ENCODE data around the gene DMBX1. TPM values are rescaled to one million over a fixed set of nuclear protein-coding genes. Genes with fewer than 3 reads are reported as not detected.

Gene DMBX1
- total and polyA plus RNA-seq, 2 of the 13 experiments (the other 11 are each of a cell fraction or from before 2014, with no cell fraction given) = not detected

DNA sequence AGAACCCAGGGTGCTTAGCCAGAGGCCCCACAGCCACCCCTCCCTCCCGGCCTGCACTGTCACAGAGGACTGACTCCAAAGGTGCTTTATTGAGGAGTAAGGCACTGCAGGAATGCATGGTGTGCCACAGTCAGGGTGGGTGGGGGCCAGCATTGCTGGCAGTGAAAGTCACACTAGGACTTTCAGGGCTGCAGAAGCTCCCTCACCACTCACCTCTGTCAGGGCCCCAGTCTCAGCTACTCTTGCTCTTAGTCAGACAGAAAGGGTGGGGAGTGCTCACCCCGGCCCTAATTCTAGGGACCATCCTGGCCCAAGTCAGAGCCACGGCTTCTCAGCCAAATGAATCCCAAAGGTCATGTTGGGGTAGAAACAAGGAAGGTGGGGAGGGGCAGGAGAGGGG is 42.5 kb downstream of the DMBX1 start (continued):
- TF ChIP-seq, protein P1, sequence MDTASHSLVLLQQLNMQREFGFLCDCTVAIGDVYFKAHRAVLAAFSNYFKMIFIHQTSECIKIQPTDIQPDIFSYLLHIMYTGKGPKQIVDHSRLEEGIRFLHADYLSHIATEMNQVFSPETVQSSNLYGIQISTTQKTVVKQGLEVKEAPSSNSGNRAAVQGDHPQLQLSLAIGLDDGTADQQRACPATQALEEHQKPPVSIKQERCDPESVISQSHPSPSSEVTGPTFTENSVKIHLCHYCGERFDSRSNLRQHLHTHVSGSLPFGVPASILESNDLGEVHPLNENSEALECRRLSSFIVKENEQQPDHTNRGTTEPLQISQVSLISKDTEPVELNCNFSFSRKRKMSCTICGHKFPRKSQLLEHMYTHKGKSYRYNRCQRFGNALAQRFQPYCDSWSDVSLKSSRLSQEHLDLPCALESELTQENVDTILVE (CRISPR knock-in tag; IDR thresholded peaks at IDR 0.05) = no peak
- TF ChIP-seq PRMT3 (CRISPR knock-in tag; IDR thresholded peaks at IDR 0.05; ENCODE audit: borderline replicate concordance, low read depth) = no peak
- TF ChIP-seq, protein P2, sequence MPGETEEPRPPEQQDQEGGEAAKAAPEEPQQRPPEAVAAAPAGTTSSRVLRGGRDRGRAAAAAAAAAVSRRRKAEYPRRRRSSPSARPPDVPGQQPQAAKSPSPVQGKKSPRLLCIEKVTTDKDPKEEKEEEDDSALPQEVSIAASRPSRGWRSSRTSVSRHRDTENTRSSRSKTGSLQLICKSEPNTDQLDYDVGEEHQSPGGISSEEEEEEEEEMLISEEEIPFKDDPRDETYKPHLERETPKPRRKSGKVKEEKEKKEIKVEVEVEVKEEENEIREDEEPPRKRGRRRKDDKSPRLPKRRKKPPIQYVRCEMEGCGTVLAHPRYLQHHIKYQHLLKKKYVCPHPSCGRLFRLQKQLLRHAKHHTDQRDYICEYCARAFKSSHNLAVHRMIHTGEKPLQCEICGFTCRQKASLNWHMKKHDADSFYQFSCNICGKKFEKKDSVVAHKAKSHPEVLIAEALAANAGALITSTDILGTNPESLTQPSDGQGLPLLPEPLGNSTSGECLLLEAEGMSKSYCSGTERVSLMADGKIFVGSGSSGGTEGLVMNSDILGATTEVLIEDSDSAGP (CRISPR knock-in tag; IDR thresholded peaks at IDR 0.05; ENCODE audit: borderline replicate concordance) = no peak
- TF ChIP-seq ZNF577 (CRISPR knock-in tag; IDR thresholded peaks at IDR 0.05; ENCODE audit: borderline replicate concordance, low read depth) = no peak
- TF ChIP-seq BORCS8-MEF2B (CRISPR knock-in tag; IDR thresholded peaks at IDR 0.05) = no peak

DNA sequence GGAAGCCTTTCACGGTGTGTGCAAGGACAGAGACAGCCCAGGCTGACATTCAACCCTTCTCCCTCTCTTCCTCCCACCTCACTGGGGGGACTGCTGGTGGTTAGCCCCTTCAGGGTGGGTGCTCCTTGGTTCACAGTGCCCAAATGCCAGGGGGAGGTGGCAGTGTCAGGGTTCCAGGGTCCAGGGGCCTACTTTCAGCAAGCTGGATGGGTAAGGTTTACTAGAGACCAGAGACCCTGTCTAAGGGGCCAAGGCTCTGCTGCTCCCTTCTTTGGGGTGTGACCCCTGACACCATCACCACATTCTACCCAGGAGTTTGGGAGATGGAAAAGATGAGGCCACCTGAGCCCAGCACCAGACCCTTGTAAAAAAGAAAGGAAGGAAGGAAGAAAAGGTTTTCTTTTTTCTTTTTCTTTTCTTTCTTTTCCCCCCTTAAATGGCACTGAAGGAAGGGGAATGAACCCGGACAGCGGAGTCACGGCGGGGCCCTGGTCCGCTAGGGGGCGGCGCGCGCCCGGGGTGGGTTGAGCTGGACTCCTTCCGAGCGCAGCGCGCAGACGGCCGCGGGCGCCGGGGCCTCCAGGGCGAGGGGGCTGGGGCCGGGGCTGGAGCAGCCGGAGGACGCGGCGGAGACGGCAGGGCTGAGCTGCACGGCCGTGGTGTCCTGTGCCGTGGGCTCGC is 43.0 kb downstream of the DMBX1 start:
- ChIA-PET POLR2A (no interaction called here), CTCF (ENCODE audit: low intra/inter-chr PET ratio, low total read pairs) (interaction anchor here (1.1 kb wide), 1 partner anchor 90 kb away, joined by 3 read pairs; no protein-coding TSS in a partner anchor)
- H3K27ac ChIP-seq (ENCODE audit: extremely low read length, insufficient read depth, low read length) = no peak overlapping the region
- DNase-seq (ENCODE audit: low spot score) (no peak), ATAC-seq (peak; percentile 70), FAIRE-seq (no peak)
- in situ Hi-C loops (cut with HindIII; ENCODE audit: extremely low pct_ligation_motif_present, low pct_unique_long_range_greater_than_20kb) (no loop called here), intact Hi-C loops (cut with micrococcal nuclease; ENCODE audit: unreplicated experiment) (loop anchor here (2.0 kb wide), 1 partner anchor 42 kb away; no protein-coding TSS in a partner anchor)
- H4K20me1 ChIP-seq (ENCODE audit: insufficient read depth, low read length) = no peaks in the 10 kb centered on the region; the same call in 1 of the 2 replicates
- BruUV-seq (replicated peaks) = no TSS peak
- no peaks in the 10 kb centered on the region for H3K79me2 ChIP-seq (ENCODE audit: insufficient read depth, low read length)
- no peak overlapping the region for H3K9ac ChIP-seq (ENCODE audit: insufficient read depth, low read depth, low read length)
- WGBS (ENCODE audit: low lambda C conversion rate) = under 1% methylated on average over 15 of the region's 31 CpGs
- H3K4me3 ChIP-seq (replicated peaks in 1 of 3; ENCODE audit: insufficient read depth in 1 of 3, low read depth in 2 of 3, low read length in 3 of 3) = peak overlapping the region in 1 of 3 experiments; percentile 43; a peak in 2 of 6 replicates
- H3K36me3 ChIP-seq (replicated peaks in 1 of 2; ENCODE audit: control insufficient read depth in 1 of 2, insufficient read depth in 2 of 2, low read length in 2 of 2) = no peaks in the 10 kb centered on the region
- peaks cover 8 to 54% of the 10 kb centered on the region in 2 experiments for H3K27me3 ChIP-seq (ENCODE audit: control insufficient read depth in 1 of 2, insufficient read depth in 2 of 2, low read length in 2 of 2)
- H2AFZ ChIP-seq (ENCODE audit: low read length) = no peak overlapping the region
- no peaks in the 10 kb centered on the region for H3K9me3 ChIP-seq (ENCODE audit: low read length)
- peaks cover 4% of the 10 kb centered on the region for H3K4me1 ChIP-seq (ENCODE audit: insufficient read depth, low read length)
- H3K4me2 ChIP-seq (ENCODE audit: low read depth, low read length) = peak overlapping the region; percentile 55
- TF ChIP-seq ZFY (CRISPR knock-in tag; IDR thresholded peaks at IDR 0.05) = no peak
- TF ChIP-seq ZKSCAN5 (CRISPR knock-in tag; IDR thresholded peaks at IDR 0.05) = no peak
- TF ChIP-seq ZNF777 (CRISPR knock-in tag; IDR thresholded peaks at IDR 0.05) = peak; percentile 75; the same call in 1 of the 2 replicates
- peak; percentile 49 for TF ChIP-seq STAG1 (CRISPR knock-in tag; IDR thresholded peaks at IDR 0.05)
- TF ChIP-seq HNRNPH1 (optimal IDR thresholded peaks at IDR 0.05; ENCODE audit: low read depth, low read length) = no peak
- no peak for TF ChIP-seq ZKSCAN8 (CRISPR knock-in tag; IDR thresholded peaks at IDR 0.05; ENCODE audit: borderline replicate concordance)
- TF ChIP-seq ZNF792 (CRISPR knock-in tag; IDR thresholded peaks at IDR 0.05) = no peak
- TF ChIP-seq, protein P3, sequence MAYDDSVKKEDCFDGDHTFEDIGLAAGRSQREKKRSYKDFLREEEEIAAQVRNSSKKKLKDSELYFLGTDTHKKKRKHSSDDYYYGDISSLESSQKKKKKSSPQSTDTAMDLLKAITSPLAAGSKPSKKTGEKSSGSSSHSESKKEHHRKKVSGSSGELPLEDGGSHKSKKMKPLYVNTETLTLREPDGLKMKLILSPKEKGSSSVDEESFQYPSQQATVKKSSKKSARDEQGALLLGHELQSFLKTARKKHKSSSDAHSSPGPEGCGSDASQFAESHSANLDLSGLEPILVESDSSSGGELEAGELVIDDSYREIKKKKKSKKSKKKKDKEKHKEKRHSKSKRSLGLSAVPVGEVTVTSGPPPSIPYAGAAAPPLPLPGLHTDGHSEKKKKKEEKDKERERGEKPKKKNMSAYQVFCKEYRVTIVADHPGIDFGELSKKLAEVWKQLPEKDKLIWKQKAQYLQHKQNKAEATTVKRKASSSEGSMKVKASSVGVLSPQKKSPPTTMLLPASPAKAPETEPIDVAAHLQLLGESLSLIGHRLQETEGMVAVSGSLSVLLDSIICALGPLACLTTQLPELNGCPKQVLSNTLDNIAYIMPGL (CRISPR knock-in tag; IDR thresholded peaks at IDR 0.05; ENCODE audit: borderline replicate concordance in 1 of 2, low read depth in 1 of 2) = peak in 1 of 2 experiments; percentile 25; a peak in 1 of 4 replicates
- TF ChIP-seq ZNF782 (CRISPR knock-in tag; IDR thresholded peaks at IDR 0.05; ENCODE audit: borderline replicate concordance) = no peak
- TF ChIP-seq, protein P4, sequence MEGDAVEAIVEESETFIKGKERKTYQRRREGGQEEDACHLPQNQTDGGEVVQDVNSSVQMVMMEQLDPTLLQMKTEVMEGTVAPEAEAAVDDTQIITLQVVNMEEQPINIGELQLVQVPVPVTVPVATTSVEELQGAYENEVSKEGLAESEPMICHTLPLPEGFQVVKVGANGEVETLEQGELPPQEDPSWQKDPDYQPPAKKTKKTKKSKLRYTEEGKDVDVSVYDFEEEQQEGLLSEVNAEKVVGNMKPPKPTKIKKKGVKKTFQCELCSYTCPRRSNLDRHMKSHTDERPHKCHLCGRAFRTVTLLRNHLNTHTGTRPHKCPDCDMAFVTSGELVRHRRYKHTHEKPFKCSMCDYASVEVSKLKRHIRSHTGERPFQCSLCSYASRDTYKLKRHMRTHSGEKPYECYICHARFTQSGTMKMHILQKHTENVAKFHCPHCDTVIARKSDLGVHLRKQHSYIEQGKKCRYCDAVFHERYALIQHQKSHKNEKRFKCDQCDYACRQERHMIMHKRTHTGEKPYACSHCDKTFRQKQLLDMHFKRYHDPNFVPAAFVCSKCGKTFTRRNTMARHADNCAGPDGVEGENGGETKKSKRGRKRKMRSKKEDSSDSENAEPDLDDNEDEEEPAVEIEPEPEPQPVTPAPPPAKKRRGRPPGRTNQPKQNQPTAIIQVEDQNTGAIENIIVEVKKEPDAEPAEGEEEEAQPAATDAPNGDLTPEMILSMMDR (CRISPR knock-in tag; IDR thresholded peaks at IDR 0.05) = peak; percentile 59
